GM18508 (cell line): ENCODE measurements around the gene FBXO46.
"Not testable (repeated sequence)": the region's sequence is repeated elsewhere in the genome, so short reads cannot be mapped to it uniquely, and the experiment has no call there.

Source experiments
- ATAC-seq: cut with Tn5 transposase; IDR thresholded peaks from one replicate; pipeline ENCODE4 v1.9.1; 2021; ENCODE audit warnings: moderate number of reproducible peaks; ENCODE audit not compliant: insufficient read depth, unreplicated experiment

The FBXO46 gene

DNA sequence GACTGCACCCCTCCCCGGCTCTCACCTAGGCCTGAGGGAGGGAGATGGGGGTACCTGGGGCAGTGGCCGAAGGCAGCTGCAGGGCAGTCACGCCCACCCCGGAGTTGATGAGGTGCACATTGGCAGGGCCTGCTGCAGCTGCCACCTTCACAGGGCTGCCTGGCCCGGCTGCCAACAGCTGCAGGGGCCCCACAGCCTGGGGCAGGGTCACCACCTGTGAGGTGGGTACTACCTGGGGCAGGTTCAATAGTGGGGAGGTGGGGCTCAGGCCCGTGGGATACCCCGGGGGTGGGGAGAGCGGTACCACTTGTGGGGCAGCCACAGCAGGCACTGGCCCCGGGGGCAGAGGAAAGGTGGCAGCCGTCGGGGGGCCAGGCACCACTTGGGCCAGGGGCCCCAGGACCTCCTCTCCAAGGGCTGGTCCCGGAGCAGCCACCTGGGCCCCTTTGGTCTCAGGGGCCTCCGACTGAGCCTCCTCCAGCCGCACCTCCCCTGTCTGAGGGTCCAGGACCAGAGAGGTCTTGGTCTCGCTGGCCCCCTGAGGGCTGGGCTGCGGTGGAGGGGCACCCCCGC lies 35.7 kb upstream of the FBXO46 start:
- ATAC-seq = no peak

DNA sequence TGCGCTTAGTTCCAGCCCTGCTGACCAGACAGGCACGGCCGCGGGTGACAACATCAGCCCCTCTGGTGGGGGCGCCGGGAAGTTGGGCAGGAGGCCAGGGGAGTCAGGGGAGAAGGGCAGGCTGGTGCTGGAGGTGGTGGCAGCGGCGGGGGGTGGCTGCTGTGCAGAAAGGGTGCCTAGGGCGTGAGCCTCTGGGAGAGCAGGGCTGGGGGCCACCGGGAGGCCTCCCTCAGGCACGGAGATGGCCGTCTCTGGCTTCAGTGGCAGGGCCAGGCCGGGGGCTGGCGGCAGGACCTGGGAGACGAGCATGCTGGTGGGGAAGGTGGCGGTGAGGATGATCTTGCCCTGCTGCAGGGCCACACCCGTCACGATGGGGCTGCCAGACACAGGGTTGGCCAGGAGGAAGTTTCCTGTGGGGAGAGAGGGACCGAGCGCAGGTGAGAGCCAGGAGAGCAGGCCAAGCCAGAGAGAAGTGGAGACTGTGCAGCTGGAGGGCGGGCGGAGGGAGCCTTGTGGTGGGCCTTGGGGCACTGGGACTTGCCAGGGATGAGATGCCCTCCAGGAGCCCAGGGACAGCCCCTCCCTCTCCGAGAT lies 35.1 kb upstream of the FBXO46 start:
- ATAC-seq = no peak

DNA sequence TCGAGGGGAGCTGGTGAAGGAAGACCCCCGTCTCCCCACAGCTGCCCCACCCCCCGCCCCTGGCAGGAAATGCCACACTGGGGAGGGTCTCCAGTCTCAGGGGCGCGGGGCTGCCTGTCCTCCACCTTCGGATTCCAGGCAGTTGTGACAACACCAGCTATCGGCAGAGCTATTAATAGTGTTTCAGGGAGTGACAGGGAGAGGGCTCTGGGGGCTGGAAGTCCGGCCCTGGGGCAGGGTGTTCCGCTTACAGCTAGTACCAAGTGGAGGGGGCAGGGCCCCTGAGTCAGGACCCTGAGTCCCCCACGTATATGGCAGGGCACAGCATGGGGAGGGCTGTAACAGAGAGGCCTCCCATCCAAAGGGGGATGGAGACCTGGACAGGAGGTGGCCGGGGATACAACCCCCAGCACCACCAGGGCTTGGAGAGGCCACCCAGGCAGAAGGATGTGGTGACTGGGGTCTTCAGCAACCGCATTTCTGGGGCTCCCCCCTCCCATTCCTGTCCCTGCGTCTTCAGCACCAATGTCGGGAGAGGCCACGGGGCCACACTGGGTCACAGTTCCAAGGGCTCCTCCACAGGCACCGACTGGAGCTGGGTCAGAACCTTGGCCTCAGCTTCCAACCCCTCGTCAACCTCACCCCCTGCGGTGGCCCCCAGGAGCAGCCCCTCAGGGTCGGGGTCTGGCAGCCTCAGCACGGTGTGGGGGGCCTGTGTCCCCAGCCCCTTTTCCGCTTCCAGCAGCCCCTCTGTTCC lies 34.4 kb upstream of the FBXO46 start:
- no peak for ATAC-seq

DNA sequence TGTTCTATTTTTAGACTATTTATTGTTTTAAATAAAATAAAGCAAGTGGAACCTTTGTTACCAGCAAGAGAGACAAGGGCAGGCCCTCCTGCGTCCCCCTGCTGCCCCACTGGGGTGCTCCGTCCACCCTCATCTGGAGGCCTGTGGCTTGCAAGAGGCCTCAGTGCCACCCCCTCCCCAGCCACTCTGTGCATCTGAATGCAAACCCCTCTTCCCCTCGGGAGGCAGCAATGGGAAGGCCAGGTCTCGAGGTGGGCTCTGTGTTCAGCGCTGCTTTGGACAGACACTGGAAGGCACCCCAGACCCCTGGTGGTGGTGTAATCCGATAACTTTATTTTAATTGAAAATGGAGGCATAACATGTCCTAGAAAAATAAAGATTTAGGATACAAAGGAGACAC lies 33.8 kb upstream of the FBXO46 start:
- no peak for ATAC-seq

- no peak for ATAC-seq
These were observed 33.1 kb upstream of the FBXO46 start for GRCh38 chr19:45763691-45764294.

GRCh38 chr19:45762870-45763631 lies 32.4 kb upstream of the FBXO46 start:
- ATAC-seq = no peak

DNA sequence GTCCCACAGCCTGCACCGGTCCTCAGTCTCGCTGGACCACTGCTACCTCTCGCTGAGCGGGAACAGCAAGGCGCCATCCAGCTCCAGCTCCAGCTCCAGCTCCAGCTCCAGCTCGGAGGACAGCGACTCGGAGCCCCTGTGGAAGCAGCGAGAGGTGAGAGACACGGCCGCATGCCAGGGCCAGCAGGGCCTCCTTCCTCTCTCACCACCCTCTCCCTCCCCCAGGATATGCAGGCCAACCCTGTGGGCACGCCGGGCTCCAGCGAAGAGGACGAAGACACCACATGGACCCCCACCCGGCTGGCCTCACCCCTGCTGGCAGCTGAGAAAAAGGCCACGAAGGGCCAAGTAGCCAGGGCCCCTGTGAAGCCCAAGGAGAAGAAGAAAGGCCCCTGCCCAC lies 31.0 kb upstream of the FBXO46 start:
- ATAC-seq = no peak

GRCh38 chr19:45758921-45759320 lies 28.2 kb upstream of the FBXO46 start:
- no peak for ATAC-seq

- ATAC-seq = no peak
These were observed 27.0 kb upstream of the FBXO46 start for GRCh38 chr19:45757695-45758094.

- ATAC-seq = no peak
These were observed 23.6 kb upstream of the FBXO46 start for GRCh38 chr19:45754323-45754722.

DNA sequence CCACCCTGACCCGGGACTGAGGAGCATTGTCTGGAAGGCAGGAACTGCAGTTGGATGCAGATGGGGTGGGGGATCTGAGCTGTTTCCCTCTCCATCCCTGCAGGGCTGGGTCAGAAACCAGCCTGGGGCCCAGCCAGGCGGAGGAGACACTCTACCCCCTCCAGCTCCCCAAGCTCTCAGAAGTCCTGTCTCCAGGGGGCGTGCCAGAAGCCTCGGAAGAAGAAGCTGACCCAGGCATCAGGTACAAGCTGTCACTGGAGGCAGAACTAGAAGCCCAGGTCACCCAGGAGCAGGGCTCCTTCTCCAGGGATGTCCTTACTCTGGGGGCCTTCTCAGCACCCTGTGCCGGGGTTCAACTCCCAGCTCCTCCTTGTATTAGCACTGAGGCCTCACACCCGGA lies 22.9 kb upstream of the FBXO46 start:
- ATAC-seq = no peak

DNA sequence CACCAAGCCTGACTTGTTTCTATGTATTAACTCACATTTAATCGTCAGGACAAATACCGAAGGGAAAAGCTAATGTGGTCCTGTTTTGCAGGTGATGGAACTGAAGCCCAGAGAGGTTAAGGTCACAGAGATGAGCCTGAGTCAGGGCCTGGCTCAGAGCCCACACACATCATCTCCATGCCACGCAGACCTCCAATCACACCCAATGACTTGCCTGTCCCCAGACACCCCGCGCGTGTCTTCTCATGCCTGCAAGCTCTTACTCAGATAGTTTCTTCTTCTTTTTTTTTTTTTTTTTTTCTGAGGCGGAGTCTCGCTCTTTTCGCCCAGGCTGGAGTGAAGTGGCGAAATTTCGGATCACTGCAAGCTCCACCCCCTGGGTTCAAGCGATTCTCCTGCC lies 21.9 kb upstream of the FBXO46 start:
- no peak for ATAC-seq

DNA sequence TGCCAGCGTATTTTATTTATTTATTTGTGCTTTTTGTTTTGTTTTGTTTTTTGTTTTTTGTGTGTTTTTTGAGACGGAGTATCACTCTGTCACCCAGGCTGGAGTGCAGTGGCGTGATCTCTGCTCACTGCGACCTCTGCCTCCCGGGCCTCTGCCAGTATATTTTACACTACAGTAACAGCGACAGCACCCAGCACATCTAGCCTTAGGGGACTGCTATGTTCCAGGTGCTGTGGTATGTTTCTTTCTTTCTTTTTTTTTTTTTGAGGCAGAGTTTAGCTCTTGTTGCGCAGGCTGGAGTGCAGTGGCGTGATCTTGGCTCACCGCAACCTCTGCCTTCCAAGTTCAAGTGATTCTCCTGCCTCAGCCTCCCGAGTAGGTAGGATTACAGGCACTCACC lies 20.8 kb upstream of the FBXO46 start:
- not testable (repeated sequence) for ATAC-seq

- no peak for ATAC-seq
These were observed 16.8 kb upstream of the FBXO46 start for GRCh38 chr19:45747513-45747912.

GRCh38 chr19:45746866-45747265 lies 16.2 kb upstream of the FBXO46 start:
- no peak for ATAC-seq

DNA sequence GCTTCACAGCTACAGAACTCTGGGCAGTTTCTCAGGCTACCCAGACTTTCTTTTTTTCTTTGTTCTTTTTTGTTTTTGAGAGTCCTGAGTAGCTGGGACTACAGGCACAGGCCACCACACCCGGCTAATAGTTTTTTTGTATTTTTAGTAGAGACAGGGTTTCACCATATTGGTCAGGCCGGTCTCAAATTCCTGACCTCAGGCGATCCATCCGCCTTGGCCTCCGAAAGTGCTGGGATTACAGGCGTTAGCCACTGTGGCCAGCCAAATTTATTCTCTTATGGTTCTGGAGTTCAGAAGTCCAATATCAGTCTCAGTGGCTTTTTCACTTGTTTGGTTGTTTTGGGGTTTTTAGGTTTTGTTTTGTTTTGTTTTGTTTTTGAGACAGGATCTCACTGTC lies 14.9 kb upstream of the FBXO46 start:
- ATAC-seq = no peak

DNA sequence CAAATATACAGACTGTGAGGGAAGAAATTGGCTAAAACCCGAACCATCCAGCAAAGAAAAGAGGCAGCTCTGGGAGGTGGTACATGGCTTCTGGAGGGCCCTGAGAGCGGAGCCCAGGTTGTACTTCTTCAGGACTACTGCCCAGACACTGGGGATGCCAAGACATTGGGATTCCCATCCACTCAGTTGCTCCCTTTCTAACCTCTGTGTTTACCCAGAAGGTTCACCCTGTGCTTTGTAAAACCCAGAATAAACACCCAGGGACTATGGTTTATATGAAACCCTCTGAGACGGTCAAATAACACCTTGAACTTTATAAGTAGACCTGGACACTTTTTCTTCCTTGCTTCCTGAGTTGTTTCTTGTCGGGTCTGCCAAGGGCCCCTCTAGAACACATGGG lies 12.3 kb upstream of the FBXO46 start:
- ATAC-seq = no peak

- no peak for ATAC-seq
These were observed 9.1 kb upstream of the FBXO46 start for GRCh38 chr19:45739498-45740439.

- no peak for ATAC-seq
These were observed 2.6 kb upstream of the FBXO46 start, which contains the start of gene MEIOSIN for GRCh38 chr19:45733160-45733810. MEIOSIN (plus strand) TSS chr19:45733439; CDS start chr19:45735377, 1,938 bp downstream.
